ENCODE data around the gene DISC1. TPM values are rescaled to one million over a fixed set of nuclear protein-coding genes. Genes with fewer than 3 reads are reported as not detected.

The DISC1 gene
- total and polyA plus RNA-seq, 2 donors (not counting 1 experiment from before 2014, with no cell fraction given), result 2.7 to 4.3 TPM

DNA sequence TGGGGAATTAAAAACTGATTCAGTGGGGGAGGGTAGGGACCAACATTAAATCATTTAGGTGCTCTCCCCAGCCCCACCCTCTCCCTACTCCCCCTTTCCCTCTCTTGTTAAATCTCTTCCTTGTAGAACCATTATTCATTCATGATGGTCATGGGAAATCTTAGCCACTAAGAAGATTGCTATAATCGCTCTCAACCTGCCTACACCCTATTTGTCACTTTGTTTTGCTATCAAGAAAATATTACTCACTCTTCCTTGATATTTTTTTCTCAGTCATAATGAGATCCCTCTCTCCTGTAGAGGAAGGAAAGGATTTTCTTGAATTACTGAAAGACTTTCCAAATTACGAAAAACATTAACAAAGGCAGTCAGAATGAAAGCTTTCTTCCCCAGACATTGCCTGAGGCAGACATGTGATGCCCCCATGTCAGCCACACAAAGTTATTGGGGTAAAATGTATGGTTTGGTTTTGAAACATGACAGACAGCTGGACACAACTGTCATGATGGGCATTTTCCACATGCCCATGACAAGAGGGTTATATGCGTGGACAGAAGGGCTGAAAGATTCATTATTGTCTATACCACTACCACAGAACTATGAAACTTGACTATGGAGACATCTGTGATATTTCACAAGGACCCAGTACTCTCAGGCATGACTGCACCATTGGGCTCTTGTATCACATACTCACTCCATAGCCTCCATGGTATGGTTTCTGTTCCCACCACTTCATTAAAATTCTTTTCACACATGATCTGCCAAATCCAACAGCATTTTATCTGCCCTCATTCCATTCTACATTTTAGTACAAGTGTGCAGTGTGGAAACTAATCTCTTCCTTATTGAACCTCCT is 420.1 kb downstream of the DISC1 start:
- Mint-ChIP-seq H3K4me1 (no peaks in the 10 kb centered on the region), H3K4me3 (no peak overlapping the region), H3K9me3 (ENCODE audit: insufficient read depth) (no peaks in the 10 kb centered on the region), H3K27ac (no peak overlapping the region), H3K27me3 (peaks cover 3% of the 10 kb centered on the region)
- Histone ChIP-seq H2AFZ (ENCODE audit: insufficient read depth, low read depth, low read length, poor library complexity, severe bottlenecking) (no peak overlapping the region), H3K9ac (ENCODE audit: low read length) (no peak overlapping the region), H3K4me3 (ENCODE audit: control extremely low read depth in 1 of 5, extremely low read depth in 1 of 5, insufficient read depth in 1 of 5, low read depth in 2 of 5, low read length in 4 of 5) (no peak overlapping the region), H3K4me2 (replicated peaks; ENCODE audit: low read depth, low read length, poor library complexity, severe bottlenecking) (no peak overlapping the region), H3K27me3 (replicated peaks in 1 of 4; ENCODE audit: control extremely low read depth in 1 of 4, control insufficient read depth in 3 of 4, insufficient read depth in 4 of 4, low read length in 3 of 4) (no peaks in the 10 kb centered on the region), H3K79me2 (ENCODE audit: control insufficient read depth, insufficient read depth, low read length) (no peaks in the 10 kb centered on the region), H3K9me3 (ENCODE audit: control extremely low read depth in 1 of 3, control insufficient read depth in 2 of 3, insufficient read depth in 1 of 3, low read length in 2 of 3) (no peaks in the 10 kb centered on the region), H3K4me1 (ENCODE audit: control insufficient read depth in 2 of 2, insufficient read depth in 2 of 2, low read length in 2 of 2) (no peaks in the 10 kb centered on the region), H4K20me1 (ENCODE audit: control insufficient read depth, insufficient read depth, low read length, poor library complexity, severe bottlenecking) (no peaks in the 10 kb centered on the region), H3K27ac (ENCODE audit: low read length in 2 of 2) (no peak overlapping the region), H3K36me3 (replicated peaks in 1 of 2; ENCODE audit: control extremely low read depth in 1 of 2, control insufficient read depth in 1 of 2, extremely low read depth in 1 of 2, insufficient read depth in 2 of 2, low read length in 1 of 2) (no peaks in the 10 kb centered on the region)
- ATAC-seq (ENCODE audit: low read depth), result no peak
- 80% methylated on average over 1 of the region's 3 CpGs for WGBS (ENCODE audit: insufficient coverage)
- DNase-seq, result no peak
- intact Hi-C loops (cut with micrococcal nuclease), result no loop called here
- ChIA-PET POLR2A (no interaction called here), CTCF (no interaction called here)
- TF ChIP-seq, protein P1, sequence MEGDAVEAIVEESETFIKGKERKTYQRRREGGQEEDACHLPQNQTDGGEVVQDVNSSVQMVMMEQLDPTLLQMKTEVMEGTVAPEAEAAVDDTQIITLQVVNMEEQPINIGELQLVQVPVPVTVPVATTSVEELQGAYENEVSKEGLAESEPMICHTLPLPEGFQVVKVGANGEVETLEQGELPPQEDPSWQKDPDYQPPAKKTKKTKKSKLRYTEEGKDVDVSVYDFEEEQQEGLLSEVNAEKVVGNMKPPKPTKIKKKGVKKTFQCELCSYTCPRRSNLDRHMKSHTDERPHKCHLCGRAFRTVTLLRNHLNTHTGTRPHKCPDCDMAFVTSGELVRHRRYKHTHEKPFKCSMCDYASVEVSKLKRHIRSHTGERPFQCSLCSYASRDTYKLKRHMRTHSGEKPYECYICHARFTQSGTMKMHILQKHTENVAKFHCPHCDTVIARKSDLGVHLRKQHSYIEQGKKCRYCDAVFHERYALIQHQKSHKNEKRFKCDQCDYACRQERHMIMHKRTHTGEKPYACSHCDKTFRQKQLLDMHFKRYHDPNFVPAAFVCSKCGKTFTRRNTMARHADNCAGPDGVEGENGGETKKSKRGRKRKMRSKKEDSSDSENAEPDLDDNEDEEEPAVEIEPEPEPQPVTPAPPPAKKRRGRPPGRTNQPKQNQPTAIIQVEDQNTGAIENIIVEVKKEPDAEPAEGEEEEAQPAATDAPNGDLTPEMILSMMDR (IDR thresholded peaks at IDR 0.05), result no peak
- TF ChIP-seq EZH2 (IDR thresholded peaks at IDR 0.05; ENCODE audit: borderline replicate concordance, insufficient read depth, low read depth, low read length, poor library complexity, severe bottlenecking), result no peak

DNA sequence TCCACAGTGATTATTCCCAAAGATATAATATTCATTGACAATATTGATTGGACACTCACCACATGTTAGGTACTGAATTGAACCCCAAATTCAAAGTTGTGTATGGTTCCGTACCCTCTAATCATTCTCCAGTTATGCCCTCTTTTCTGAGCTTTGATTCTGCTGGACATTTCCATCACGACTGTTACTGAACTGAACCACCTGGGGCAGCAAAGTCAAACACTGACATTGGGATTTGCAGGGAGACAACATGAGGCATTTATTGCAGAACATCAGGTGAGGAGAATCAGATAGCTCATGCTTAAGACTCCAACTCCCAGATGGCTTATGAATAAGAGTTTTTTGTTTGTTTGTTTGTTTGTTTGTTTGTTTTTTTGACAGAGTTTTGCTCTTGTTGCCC is 420.9 kb downstream of the DISC1 start:
- no peaks in the 10 kb centered on the region for H4K20me1 ChIP-seq (ENCODE audit: control insufficient read depth, insufficient read depth, low read length, poor library complexity, severe bottlenecking)
- no peak overlapping the region for H3K4me3 Mint-ChIP-seq
- WGBS (ENCODE audit: insufficient coverage), result 100% methylated on average over 2 of the region's 2 CpGs
- no peaks in the 10 kb centered on the region for H3K9me3 ChIP-seq (ENCODE audit: control extremely low read depth in 1 of 3, control insufficient read depth in 2 of 3, insufficient read depth in 1 of 3, low read length in 2 of 3)
- no peak overlapping the region for H3K4me2 ChIP-seq (replicated peaks; ENCODE audit: low read depth, low read length, poor library complexity, severe bottlenecking)
- intact Hi-C loops (cut with micrococcal nuclease), result no loop called here
- no peak overlapping the region for H3K4me3 ChIP-seq (ENCODE audit: control extremely low read depth in 1 of 5, extremely low read depth in 1 of 5, insufficient read depth in 1 of 5, low read depth in 2 of 5, low read length in 4 of 5)
- peaks cover 3% of the 10 kb centered on the region for H3K27me3 Mint-ChIP-seq
- TF ChIP-seq, protein P1 (IDR thresholded peaks at IDR 0.05), result no peak
- TF ChIP-seq EZH2 (IDR thresholded peaks at IDR 0.05; ENCODE audit: borderline replicate concordance, insufficient read depth, low read depth, low read length, poor library complexity, severe bottlenecking), result no peak
- no peak overlapping the region for H2AFZ ChIP-seq (ENCODE audit: insufficient read depth, low read depth, low read length, poor library complexity, severe bottlenecking)
- ChIA-PET POLR2A (no interaction called here), CTCF (no interaction called here)
- no peaks in the 10 kb centered on the region for H3K4me1 Mint-ChIP-seq
- ATAC-seq (ENCODE audit: low read depth) (no peak), DNase-seq (no peak)
- H3K4me1 ChIP-seq (ENCODE audit: control insufficient read depth in 2 of 2, insufficient read depth in 2 of 2, low read length in 2 of 2), result no peaks in the 10 kb centered on the region
- no peaks in the 10 kb centered on the region for H3K36me3 ChIP-seq (replicated peaks in 1 of 2; ENCODE audit: control extremely low read depth in 1 of 2, control insufficient read depth in 1 of 2, extremely low read depth in 1 of 2, insufficient read depth in 2 of 2, low read length in 1 of 2)
- H3K27ac ChIP-seq (ENCODE audit: low read length in 2 of 2), result no peak overlapping the region
- no peak overlapping the region for H3K9ac ChIP-seq (ENCODE audit: low read length)
- no peaks in the 10 kb centered on the region for H3K79me2 ChIP-seq (ENCODE audit: control insufficient read depth, insufficient read depth, low read length)
- H3K9me3 Mint-ChIP-seq (ENCODE audit: insufficient read depth), result no peaks in the 10 kb centered on the region
- no peaks in the 10 kb centered on the region for H3K27me3 ChIP-seq (replicated peaks in 1 of 4; ENCODE audit: control extremely low read depth in 1 of 4, control insufficient read depth in 3 of 4, insufficient read depth in 4 of 4, low read length in 3 of 4)
- no peak overlapping the region for H3K27ac Mint-ChIP-seq
